Activated T-cell treated with anti-CD3 and anti-CD28 coated beads, Interleukin-2, amount 50 U/mL, for 24 hours (primary cell): ENCODE measurements around the gene CLTC.
A peak's percentile ranks its signal among the peaks of the same experiment; 100 is the strongest.

Experiments used
- DNase-seq: peaks from one replicate; pipeline ENCODE4 v3.0.0-alpha.2; 2020
- H3K27ac Mint-ChIP-seq: 2 replicates; pipeline ENCODE4 v1.8.0; 2020; ENCODE audit warnings: mild to moderate bottlenecking, mixed read lengths
- H3K27me3 Mint-ChIP-seq: 2 replicates; pipeline ENCODE4 v1.8.0; 2020; ENCODE audit warnings: mixed read lengths
- H3K36me3 Mint-ChIP-seq: 2 replicates; pipeline ENCODE4 v1.8.0; 2020; ENCODE audit warnings: low read depth, mixed read lengths
- H3K4me1 Mint-ChIP-seq: 2 replicates; pipeline ENCODE4 v1.8.0; 2020; ENCODE audit warnings: low read depth, mixed read lengths
- H3K4me3 Mint-ChIP-seq: 2 replicates; pipeline ENCODE4 v1.8.0; 2020; ENCODE audit warnings: mild to moderate bottlenecking, moderate library complexity, mixed read lengths
- H3K9me3 Mint-ChIP-seq: 2 replicates; pipeline ENCODE4 v1.8.0; 2020; ENCODE audit warnings: mixed read lengths

Gene CLTC

DNA sequence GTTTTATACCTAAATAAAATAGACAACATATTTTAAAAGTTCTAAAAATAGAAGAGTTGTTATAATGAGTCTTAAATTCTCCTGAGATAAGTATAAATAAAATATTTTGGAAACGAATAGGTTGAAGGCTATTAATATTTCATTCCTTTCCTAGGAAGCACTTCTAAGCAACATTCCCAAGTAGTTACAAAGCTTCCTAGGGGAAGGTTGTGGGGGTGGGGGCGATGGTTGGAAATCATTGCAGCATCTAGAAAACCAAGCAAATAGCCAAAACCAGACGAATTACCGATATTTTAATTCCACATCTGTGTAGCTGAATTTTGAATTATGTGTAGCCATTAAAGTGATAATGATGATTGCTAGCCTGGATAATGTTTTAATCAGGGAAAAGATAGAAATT is 60.6 kb downstream of the CLTC start:
- H3K4me1 Mint-ChIP-seq, result peaks cover 9% of the 10 kb centered on the region
- no peak overlapping the region for H3K4me3 Mint-ChIP-seq
- H3K9me3 Mint-ChIP-seq, result no peaks in the 10 kb centered on the region
- DNase-seq, result no peak
- peak overlapping the region; percentile 18 for H3K27ac Mint-ChIP-seq
- H3K27me3 Mint-ChIP-seq, result no peaks in the 10 kb centered on the region
- H3K36me3 Mint-ChIP-seq, result peaks cover 96% of the 10 kb centered on the region

DNA sequence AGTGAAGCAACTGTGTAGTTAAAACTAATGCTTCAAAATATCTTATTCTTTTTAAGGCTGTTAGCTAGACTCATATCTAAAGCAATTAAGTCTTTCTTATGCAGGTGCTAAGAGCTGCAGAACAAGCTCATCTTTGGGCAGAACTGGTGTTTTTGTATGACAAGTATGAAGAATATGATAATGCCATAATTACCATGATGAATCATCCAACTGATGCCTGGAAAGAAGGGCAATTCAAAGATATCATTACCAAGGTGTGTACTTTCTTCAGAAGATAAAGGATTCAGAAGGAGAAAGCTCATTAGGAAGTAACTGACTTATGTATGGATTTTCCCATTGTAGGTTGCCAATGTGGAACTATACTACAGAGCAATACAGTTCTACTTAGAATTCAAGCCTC is 63.6 kb downstream of the CLTC start:
- peaks cover 19% of the 10 kb centered on the region for H3K4me1 Mint-ChIP-seq
- H3K27me3 Mint-ChIP-seq, result no peaks in the 10 kb centered on the region
- H3K4me3 Mint-ChIP-seq, result no peak overlapping the region
- no peaks in the 10 kb centered on the region for H3K9me3 Mint-ChIP-seq
- peak overlapping the region; percentile 41 for H3K27ac Mint-ChIP-seq
- DNase-seq, result no peak
- peaks cover 96% of the 10 kb centered on the region for H3K36me3 Mint-ChIP-seq

DNA sequence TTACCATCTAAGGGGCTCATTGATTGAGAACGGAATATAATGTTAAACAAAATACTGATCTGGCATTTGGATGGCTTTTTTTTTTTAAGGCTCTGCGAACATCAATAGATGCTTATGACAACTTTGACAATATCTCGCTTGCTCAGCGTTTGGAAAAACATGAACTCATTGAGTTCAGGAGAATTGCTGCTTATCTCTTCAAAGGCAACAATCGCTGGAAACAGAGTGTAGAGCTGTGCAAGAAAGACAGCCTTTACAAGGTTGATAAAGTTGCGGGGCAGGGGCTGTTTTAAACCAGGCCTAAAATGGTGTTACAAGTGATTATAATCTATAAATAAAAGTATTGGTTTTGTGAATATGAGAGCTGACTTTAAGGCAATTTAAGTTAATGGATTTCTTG is 65.3 kb downstream of the CLTC start:
- no peaks in the 10 kb centered on the region for H3K9me3 Mint-ChIP-seq
- H3K27me3 Mint-ChIP-seq, result no peaks in the 10 kb centered on the region
- peaks cover 97% of the 10 kb centered on the region for H3K36me3 Mint-ChIP-seq
- peak overlapping the region; percentile 74 for H3K27ac Mint-ChIP-seq
- H3K4me3 Mint-ChIP-seq, result no peak overlapping the region
- no peak for DNase-seq
- peaks cover 30% of the 10 kb centered on the region for H3K4me1 Mint-ChIP-seq

DNA sequence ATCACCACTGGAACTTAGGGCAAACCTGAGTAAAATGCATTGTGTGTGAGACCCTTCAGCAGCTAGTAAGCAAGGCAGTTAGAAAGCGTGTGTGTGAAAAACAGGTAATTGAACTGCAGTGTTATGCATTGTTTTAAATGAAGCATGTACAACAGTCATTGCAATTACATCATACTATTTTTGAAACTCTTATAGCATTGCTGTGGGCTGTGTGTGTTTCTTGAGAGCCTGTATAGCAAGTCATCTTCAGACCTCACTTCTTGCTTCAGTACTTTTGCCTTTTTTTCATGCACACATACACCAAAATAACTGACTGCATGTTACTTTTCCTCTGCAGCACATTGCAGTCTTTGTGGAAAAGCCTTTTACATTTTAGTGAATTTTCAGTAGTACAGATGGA is 68.3 kb downstream of the CLTC start:
- Mint-ChIP-seq H3K27ac (peak overlapping the region; percentile 71), H3K36me3 (peaks cover 95% of the 10 kb centered on the region)

DNA sequence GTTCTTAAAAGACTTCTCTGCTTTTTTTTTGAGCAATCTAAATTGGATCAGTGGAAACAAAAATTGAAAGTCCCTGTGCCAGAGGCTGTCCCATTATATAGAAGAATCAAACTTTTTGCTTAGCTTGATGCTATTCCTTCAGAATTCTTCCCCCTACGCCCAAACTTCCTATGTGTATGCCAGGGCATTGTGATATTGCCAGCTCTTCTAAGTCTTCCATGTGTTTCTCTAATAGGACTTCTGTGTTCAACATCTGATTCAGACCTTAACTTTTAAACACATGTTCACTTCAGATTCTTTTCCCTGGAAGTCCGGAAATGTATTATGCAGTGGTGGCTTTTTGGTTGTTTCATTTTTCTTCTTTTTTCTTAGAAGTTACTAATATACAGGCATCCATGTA is 68.8 kb downstream of the CLTC start:
- Mint-ChIP-seq H3K36me3 (peaks cover 95% of the 10 kb centered on the region), H3K27me3 (no peaks in the 10 kb centered on the region), H3K4me3 (no peak overlapping the region), H3K27ac (peak overlapping the region; percentile 49), H3K9me3 (no peaks in the 10 kb centered on the region), H3K4me1 (peaks cover 24% of the 10 kb centered on the region)
- no peak for DNase-seq

More for the DNA sequence above, 68.3 kb downstream of the CLTC start:
- peaks cover 27% of the 10 kb centered on the region for H3K4me1 Mint-ChIP-seq
- no peak overlapping the region for H3K4me3 Mint-ChIP-seq
- H3K9me3 Mint-ChIP-seq, result no peaks in the 10 kb centered on the region
- DNase-seq, result no peak
- H3K27me3 Mint-ChIP-seq, result no peaks in the 10 kb centered on the region

DNA sequence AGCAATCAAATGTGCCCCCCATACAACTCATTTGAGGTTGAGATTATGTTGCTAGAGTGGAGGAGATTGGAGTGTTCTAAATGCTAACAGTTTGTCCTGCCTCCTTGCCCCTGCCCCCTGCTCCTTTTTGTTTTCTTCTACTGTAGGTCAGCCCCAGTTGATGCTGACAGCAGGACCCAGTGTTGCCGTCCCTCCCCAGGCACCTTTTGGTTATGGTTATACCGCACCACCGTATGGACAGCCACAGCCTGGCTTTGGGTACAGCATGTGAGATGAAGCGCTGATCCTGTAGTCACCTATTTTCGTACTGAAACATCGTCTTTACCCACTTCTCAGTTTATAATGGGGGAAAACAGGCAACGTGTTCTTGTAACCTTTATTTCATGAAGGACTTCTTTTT is 73.9 kb downstream of the CLTC start:
- Mint-ChIP-seq H3K9me3 (no peaks in the 10 kb centered on the region), H3K4me3 (no peak overlapping the region), H3K4me1 (peaks cover 37% of the 10 kb centered on the region), H3K27ac (peak overlapping the region; percentile 52), H3K36me3 (peaks cover 97% of the 10 kb centered on the region), H3K27me3 (no peaks in the 10 kb centered on the region)
- no peak for DNase-seq

DNA sequence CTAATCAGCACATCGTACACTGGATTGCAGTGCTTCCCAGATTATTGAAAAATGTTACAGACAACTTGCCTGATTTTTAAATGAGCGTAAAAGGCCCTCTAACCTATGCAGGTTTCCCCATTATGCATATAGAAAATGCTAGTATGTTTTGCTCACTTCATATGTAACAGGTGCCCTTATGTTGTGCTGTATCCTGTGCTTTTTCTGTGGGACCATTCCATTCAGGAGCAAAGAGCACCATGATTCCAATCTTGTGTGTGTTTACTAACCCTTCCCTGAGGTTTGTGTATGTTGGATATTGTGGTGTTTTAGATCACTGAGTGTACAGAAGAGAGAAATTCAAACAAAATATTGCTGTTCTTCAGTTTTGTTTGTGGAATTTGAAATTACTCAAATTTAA is 74.6 kb downstream of the CLTC start:
- Mint-ChIP-seq H3K36me3 (peaks cover 98% of the 10 kb centered on the region), H3K9me3 (no peaks in the 10 kb centered on the region), H3K4me1 (peaks cover 41% of the 10 kb centered on the region), H3K27ac (peak overlapping the region; percentile 0), H3K27me3 (no peaks in the 10 kb centered on the region), H3K4me3 (no peak overlapping the region)
- DNase-seq, result no peak

DNA sequence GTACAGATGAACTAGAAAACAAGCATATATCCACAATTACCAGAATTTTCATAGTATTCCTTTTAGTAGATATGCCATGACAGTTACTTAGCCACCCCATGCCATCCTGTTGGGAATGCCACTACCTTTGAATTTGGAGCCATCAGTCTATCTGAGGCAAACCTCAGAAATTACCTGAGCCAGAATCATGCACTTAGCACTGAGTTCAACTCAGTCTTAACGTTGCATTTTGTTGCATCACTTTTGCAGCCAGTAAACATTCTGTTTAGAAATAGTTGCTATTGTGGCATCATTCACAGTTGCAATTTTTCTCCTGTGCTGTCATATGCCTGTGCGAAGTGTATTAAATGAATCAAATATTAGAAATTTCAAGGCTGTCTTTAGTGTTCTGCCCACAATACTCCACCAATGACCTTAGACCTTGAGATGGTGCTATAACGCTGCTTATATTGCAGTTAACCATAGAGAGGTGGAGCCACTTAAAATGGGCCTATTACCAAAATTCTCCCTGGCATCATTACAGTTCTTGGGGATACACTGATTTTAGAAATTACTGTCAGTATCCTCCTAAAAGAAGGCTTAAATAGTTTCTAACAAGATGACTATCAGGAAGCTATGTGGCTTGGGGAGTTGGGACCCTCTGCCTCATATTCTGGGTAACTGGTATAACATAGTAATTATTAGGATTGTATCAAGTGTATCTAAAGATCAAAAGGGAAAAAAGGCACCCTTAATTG is 76.4 kb downstream of the CLTC start:
- peaks cover 54% of the 10 kb centered on the region for H3K4me1 Mint-ChIP-seq
- H3K36me3 Mint-ChIP-seq, result peaks cover 98% of the 10 kb centered on the region
- DNase-seq, result no peak
- no peaks in the 10 kb centered on the region for H3K9me3 Mint-ChIP-seq
- H3K27me3 Mint-ChIP-seq, result no peaks in the 10 kb centered on the region
- peak overlapping the region; percentile 81 for H3K27ac Mint-ChIP-seq
- no peak overlapping the region for H3K4me3 Mint-ChIP-seq

DNA sequence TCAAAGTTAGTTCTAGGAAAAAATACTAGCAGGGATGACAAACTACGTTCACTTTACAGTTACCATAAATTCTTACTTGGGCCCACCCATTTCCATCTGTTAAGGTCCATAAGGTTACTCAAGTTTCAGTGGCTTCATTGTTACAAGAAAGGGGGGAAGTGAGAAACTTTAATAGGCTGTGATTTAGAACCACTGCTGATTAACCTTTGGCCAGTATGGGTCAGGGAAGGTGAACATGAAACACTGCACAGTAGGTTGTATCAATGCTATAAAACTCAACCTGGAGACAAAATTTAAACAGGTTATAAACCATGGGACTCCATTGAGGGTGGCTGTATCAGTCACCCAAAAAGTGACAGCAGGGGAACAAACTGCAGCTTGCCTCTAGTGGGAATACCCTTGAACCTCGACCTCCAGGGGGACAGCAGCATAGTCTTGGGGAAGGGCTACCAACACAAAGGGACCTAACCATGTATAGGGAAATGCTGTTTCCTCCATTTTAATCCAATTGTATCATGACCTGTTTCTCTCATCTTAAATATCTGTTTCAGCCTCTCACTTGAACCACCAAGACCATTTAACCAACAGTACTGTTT is 77.1 kb downstream of the CLTC start:
- Mint-ChIP-seq H3K4me3 (no peak overlapping the region), H3K27ac (peak overlapping the region; percentile 81), H3K36me3 (peaks cover 100% of the 10 kb centered on the region), H3K9me3 (no peaks in the 10 kb centered on the region), H3K27me3 (no peaks in the 10 kb centered on the region), H3K4me1 (peaks cover 59% of the 10 kb centered on the region)
- DNase-seq, result no peak

DNA sequence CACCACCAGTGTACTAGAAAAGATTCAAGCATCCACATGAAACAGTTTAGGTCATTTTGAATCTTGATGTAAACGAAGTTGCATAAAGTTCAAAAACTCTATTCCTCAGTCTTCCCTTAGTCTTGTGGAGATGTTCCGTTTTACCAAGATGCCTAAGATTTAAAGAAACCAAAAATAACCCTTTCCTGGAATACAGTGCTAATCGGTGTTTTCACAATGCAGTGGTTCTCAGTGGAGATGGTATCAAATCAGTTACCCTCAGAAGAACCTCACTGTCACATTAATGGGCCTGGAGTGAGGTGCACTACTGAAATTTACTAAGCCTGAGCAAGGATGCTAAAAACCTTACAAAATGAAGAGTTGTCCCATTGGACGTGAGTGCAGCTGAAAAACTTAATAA is 78.4 kb downstream of the CLTC start:
- Mint-ChIP-seq H3K4me1 (peaks cover 73% of the 10 kb centered on the region), H3K9me3 (no peaks in the 10 kb centered on the region), H3K27ac (peak overlapping the region; percentile 81), H3K36me3 (peaks cover 100% of the 10 kb centered on the region), H3K27me3 (no peaks in the 10 kb centered on the region), H3K4me3 (peak overlapping the region; percentile 37)
- no peak for DNase-seq

DNA sequence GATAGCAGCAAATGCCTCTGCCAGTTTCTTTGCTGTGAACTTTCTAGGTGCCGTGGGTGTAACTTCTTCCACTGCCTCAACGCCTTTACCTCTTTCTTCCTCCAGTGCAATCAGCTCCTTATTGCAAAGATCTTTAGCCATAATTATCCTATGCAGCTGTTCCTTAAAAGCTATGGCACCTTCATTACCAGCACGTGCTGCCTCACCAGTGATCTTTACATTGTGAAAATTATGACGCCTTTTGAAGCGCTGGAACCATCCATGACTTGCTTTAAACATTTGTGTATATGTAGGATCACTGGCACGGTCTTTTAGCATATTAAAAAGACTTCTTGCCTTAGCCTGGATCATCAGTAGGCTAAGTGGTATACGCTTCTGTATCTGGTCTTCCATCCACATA is 79.5 kb downstream of the CLTC start:
- Mint-ChIP-seq H3K9me3 (no peaks in the 10 kb centered on the region), H3K27me3 (no peaks in the 10 kb centered on the region), H3K4me3 (peak overlapping the region; percentile 5), H3K4me1 (peaks cover 80% of the 10 kb centered on the region), H3K27ac (peak overlapping the region; percentile 81), H3K36me3 (peaks cover 100% of the 10 kb centered on the region)
- DNase-seq, result no peak

DNA sequence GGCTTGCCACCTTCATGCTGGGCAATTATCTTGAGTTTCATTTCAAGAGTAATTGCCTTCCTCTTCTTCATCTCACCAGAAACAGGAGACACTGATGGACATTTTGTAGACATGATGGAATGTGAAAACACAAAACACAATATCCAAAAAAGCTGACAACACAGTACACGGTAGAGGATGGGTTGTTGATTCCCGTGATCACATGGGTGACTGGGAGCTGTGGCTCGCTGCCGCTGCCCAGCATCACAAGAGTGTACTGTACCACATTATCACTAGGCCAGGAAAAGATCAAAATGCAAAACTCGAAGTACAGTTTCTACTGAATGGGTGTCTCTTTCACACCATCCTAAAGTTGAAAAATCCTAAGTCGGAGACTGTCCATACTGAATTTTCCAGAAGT is 80.1 kb downstream of the CLTC start:
- Mint-ChIP-seq H3K4me3 (no peak overlapping the region), H3K9me3 (no peaks in the 10 kb centered on the region), H3K27ac (peak overlapping the region; percentile 80), H3K36me3 (peaks cover 100% of the 10 kb centered on the region), H3K4me1 (peaks cover 86% of the 10 kb centered on the region), H3K27me3 (no peaks in the 10 kb centered on the region)
- no peak for DNase-seq

DNA sequence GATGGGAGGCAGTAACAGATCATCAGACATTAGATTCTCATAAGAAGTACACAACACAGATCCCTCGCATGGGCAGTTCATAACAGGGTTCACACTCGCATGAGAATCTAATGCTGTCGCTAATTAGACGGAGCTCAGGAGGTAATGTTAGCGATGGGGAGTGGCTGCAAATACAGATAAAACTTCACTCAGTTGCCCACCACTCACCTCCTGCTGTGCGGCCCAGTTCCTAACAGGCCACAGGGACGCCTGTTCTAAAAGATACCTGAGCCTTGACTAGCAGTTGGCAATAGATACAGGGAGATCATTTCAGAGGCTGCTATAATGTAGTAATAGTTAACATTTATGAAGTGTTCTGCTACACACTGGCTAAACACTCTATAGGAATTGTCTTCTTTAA is 82.6 kb downstream of the CLTC start:
- H3K4me3 Mint-ChIP-seq, result no peak overlapping the region
- peaks cover 88% of the 10 kb centered on the region for H3K4me1 Mint-ChIP-seq
- H3K9me3 Mint-ChIP-seq, result no peaks in the 10 kb centered on the region
- peaks cover 100% of the 10 kb centered on the region for H3K36me3 Mint-ChIP-seq
- DNase-seq, result no peak
- peak overlapping the region; percentile 84 for H3K27ac Mint-ChIP-seq
- no peaks in the 10 kb centered on the region for H3K27me3 Mint-ChIP-seq

DNA sequence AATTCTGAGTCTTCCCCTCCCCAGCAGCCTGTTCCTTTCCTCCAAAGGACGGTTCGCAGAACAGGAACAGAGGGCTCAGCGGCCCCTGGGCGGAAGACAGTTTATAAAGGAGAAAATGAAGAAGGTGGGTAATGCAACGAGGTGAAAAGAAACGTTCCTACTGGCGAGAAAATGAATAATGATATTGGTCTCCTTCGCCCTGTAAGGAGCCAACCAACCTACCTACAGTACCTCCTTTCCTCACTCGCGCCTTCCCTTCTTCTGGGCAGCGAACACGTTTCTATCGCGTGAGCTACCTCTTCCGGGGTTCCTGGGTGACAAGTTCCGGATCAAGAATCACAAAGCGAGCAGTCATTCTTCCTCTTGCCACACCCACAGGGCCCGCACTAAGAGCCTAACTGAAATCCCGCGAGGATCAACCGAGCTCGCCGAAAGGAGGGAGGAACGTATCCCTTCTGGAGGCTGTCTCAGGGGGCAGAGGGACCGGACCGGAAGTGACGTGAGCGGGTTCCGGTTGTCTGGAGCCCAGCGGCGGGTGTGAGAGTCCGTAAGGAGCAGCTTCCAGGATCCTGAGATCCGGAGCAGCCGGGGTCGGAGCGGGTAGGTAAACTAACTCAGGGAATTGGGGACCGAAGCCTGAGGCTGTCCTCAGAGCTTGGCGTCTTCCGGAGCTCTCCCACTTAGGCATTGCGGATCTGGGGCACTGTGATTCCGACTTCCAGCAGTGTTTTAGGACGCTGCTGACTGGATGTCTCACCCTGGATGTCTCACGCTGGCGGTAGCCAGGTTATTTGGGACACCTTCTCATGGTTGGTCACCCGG is 87.7 kb downstream of the CLTC start, which contains the start of the genes PTRH2 and VMP1:
Gene PTRH2, minus strand, starts transcription at position 282 of the 822 bp plus-strand sequence. CDS start 9,452 bp downstream, outside the sequence.
Gene VMP1, plus strand, starts transcription at position 506 of the 822 bp plus-strand sequence. CDS start 23,793 bp downstream, outside the sequence.
- peak within 1 kb of the TSS; percentile 99 for H3K4me3 Mint-ChIP-seq
- peak within 1 kb of the TSS; percentile 99 for H3K27ac Mint-ChIP-seq
- peaks cover 65% of the 10 kb centered on the region for H3K36me3 Mint-ChIP-seq
- peaks cover 72% of the 10 kb centered on the region for H3K4me1 Mint-ChIP-seq
- H3K27me3 Mint-ChIP-seq, result no peaks in the 10 kb centered on the region
- DNase-seq, result peak; percentile 91
- no peaks in the 10 kb centered on the region for H3K9me3 Mint-ChIP-seq
